Measurements from ENCODE around the gene NTM.

NTM gene

GRCh38 chr11:131370090-131370751 lies at the start of gene NTM:
Gene NTM (plus strand): TSS chr11:131370615.
- DNase-seq (ENCODE audit: low spot score), result no peak
- no peak for TF ChIP-seq CTCF (IDR thresholded peaks at IDR 0.05; ENCODE audit: extremely low read depth, missing control alignments)

- DNase-seq (ENCODE audit: low spot score), result no peak
- TF ChIP-seq CTCF (IDR thresholded peaks at IDR 0.05; ENCODE audit: extremely low read depth, missing control alignments), result no peak
These were observed 45.4 kb upstream of the NTM start for GRCh38 chr11:131324921-131325570.

GRCh38 chr11:131326829-131327228 lies 43.6 kb upstream of the NTM start:
- no peak for DNase-seq (ENCODE audit: low spot score)
- TF ChIP-seq CTCF (IDR thresholded peaks at IDR 0.05; ENCODE audit: extremely low read depth, missing control alignments), result no peak

GRCh38 chr11:131327421-131327820 lies 43.0 kb upstream of the NTM start:
- no peak for TF ChIP-seq CTCF (IDR thresholded peaks at IDR 0.05; ENCODE audit: extremely low read depth, missing control alignments)
- DNase-seq (ENCODE audit: low spot score), result no peak

GRCh38 chr11:131328843-131329242 lies 41.6 kb upstream of the NTM start:
- no peak for DNase-seq (ENCODE audit: low spot score)
- TF ChIP-seq CTCF (IDR thresholded peaks at IDR 0.05; ENCODE audit: extremely low read depth, missing control alignments), result no peak

GRCh38 chr11:131331010-131331409 lies 39.4 kb upstream of the NTM start:
- no peak for DNase-seq (ENCODE audit: low spot score)
- TF ChIP-seq CTCF (IDR thresholded peaks at IDR 0.05; ENCODE audit: extremely low read depth, missing control alignments), result no peak

GRCh38 chr11:131331546-131331945 lies 38.9 kb upstream of the NTM start:
- no peak for DNase-seq (ENCODE audit: low spot score)
- no peak for TF ChIP-seq CTCF (IDR thresholded peaks at IDR 0.05; ENCODE audit: extremely low read depth, missing control alignments)
